ENCODE measurements around the gene TNFAIP3. TPM values are rescaled to one million over a fixed set of nuclear protein-coding genes. Genes with fewer than 3 reads are reported as not detected.

Gene TNFAIP3
- total RNA-seq, 4 donors from 2014 or later = 13.4 to 29.9 (median 26.2) TPM

DNA sequence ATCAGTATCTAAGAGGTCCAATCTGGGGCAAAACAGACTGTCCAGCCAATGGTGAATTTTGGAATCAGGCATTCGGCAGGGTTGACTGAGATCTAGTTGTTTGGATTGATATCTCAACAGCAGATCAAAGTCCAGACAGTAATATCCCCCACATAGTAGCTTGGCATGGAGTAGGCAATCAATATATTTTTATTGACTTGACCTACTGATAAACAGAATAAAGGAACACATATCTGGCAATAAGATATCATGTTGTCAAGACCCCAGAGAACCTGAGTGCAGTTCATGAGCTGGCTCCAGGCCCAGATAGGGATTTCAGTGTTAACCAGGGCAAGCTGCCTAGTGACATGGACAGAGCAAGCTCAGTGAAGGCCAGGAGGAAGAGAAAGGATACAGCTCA lies 34.4 kb downstream of the TNFAIP3 start:
- H3K4me3 ChIP-seq (ENCODE audit: low read depth, poor library complexity, severe bottlenecking) = no peak overlapping the region
- 84 to 89% methylated on average over 1 of the region's 1 CpG for WGBS, 2 donors
- TF ChIP-seq, protein P1, sequence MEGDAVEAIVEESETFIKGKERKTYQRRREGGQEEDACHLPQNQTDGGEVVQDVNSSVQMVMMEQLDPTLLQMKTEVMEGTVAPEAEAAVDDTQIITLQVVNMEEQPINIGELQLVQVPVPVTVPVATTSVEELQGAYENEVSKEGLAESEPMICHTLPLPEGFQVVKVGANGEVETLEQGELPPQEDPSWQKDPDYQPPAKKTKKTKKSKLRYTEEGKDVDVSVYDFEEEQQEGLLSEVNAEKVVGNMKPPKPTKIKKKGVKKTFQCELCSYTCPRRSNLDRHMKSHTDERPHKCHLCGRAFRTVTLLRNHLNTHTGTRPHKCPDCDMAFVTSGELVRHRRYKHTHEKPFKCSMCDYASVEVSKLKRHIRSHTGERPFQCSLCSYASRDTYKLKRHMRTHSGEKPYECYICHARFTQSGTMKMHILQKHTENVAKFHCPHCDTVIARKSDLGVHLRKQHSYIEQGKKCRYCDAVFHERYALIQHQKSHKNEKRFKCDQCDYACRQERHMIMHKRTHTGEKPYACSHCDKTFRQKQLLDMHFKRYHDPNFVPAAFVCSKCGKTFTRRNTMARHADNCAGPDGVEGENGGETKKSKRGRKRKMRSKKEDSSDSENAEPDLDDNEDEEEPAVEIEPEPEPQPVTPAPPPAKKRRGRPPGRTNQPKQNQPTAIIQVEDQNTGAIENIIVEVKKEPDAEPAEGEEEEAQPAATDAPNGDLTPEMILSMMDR (IDR thresholded peaks at IDR 0.05) = no peak
- no peak for TF ChIP-seq POLR2A (IDR thresholded peaks at IDR 0.05)
- intact Hi-C loops (cut with DNase I; ENCODE audit: low total_unique reads) = no loop called here
- no peak for DNase-seq (ENCODE audit: low spot score in 2 of 2)

DNA sequence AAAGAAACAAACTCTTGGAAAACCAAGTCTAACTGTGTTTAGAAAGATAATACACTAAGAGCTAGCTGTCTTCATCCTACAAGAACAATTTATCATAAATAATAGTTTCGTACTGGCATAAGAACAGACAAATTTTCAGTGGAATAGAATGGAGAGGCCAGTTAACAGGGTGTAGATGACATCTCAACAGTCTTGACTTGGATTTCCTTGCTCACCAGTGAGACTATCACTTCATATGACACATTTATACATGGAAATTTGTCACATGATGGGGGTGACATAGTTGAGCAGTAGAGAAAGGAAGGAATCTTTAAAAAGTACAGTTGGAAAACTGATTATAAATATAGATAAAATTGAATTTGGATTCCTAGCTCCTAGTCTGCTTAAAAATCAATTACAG lies 35.6 kb downstream of the TNFAIP3 start:
- no peak for DNase-seq (ENCODE audit: low spot score in 2 of 2)
- WGBS, 2 donors = 95 to 96% methylated on average over 1 of the region's 1 CpG
- TF ChIP-seq POLR2A (IDR thresholded peaks at IDR 0.05) = no peak
- TF ChIP-seq, protein P1 (IDR thresholded peaks at IDR 0.05) = no peak
- no peak overlapping the region for H3K4me3 ChIP-seq (ENCODE audit: low read depth, poor library complexity, severe bottlenecking)
- intact Hi-C loops (cut with DNase I; ENCODE audit: low total_unique reads) = no loop called here

DNA sequence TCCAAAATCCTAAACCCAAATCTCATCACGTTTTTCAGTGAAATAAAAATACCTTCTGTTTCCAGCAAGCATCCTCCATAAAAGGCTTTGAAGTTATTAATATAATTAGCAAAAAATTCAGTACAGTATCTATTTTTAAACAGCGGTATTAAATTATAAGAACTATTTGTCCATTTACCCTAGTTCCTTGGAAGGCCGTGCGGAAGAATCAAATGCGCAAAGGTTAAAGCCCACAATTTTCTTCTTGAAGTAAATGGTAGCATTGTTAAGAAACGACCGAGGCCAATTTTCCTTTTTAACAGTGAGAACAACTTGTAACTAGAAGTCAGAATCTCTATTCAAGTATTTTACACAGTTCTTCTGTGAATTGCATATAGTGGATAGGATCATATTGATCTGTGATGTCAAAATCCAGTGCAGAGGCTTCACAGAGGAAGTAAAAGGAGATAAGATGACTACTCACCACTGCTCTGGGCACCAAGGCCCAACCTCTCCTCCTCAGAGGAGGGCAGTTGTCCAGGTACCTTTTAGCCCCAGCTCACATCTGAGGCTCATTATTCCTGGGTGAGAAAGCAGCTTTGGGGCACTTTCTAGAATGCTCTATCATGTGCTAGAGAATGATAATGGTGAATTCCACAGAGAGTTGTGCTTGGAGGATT lies 36.3 kb downstream of the TNFAIP3 start:
- WGBS, 2 donors = 77 to 93% methylated on average over 7 of the region's 7 CpGs
- intact Hi-C loops (cut with DNase I; ENCODE audit: low total_unique reads) = no loop called here
- DNase-seq (ENCODE audit: low spot score in 2 of 2) = no peak
- H3K4me3 ChIP-seq (ENCODE audit: low read depth, poor library complexity, severe bottlenecking) = no peak overlapping the region
- no peak for TF ChIP-seq POLR2A (IDR thresholded peaks at IDR 0.05)
- TF ChIP-seq, protein P1 (IDR thresholded peaks at IDR 0.05) = no peak

DNA sequence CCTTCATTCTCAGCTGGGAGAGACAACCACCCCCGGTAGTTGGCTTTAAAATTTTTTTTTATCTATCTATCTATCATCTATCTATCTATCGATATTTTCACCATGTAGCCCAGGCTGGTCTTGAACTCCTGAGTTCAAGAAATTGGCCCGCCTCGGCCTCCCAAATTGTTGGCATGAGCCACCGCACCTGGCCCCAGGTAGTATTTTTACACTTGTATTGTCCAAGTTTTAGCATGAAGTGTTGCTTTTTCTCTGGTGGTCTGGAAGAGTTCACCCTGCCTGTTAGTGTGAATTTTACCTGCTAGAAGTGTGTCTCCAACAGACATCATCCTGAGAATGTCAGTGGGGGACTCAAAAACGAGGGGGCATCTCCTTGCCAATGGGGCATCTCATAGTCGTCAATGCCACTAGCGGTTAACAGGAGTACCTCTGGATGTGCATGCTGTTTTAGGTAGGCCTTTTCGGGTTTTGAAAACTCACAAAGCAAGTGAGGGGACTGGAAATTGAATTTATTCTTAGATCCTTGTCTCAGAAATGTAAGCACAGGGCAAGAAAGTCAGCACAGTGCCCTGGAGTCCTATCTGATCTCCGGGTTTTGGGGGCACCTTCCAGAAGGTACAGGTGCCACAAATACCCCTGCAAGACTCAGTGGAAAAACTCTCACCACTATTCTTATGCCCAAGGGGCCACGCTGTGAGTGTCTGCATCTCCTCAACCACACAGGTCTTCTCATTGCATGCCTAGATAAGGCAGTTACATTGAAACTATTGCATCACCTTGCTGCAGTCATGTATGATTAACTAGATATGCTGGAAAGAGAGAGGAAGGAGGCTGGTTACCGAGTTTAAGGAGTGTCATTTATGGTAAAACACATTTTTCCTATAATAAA lies 37.1 kb downstream of the TNFAIP3 start:
- DNase-seq (ENCODE audit: low spot score in 2 of 2) = no peak
- TF ChIP-seq, protein P1 (IDR thresholded peaks at IDR 0.05) = no peak
- no peak for TF ChIP-seq POLR2A (IDR thresholded peaks at IDR 0.05)
- WGBS, 2 donors = 89% methylated on average over 12 of the region's 12 CpGs
- intact Hi-C loops (cut with DNase I; ENCODE audit: low total_unique reads) = no loop called here
- no peak overlapping the region for H3K4me3 ChIP-seq (ENCODE audit: low read depth, poor library complexity, severe bottlenecking)

DNA sequence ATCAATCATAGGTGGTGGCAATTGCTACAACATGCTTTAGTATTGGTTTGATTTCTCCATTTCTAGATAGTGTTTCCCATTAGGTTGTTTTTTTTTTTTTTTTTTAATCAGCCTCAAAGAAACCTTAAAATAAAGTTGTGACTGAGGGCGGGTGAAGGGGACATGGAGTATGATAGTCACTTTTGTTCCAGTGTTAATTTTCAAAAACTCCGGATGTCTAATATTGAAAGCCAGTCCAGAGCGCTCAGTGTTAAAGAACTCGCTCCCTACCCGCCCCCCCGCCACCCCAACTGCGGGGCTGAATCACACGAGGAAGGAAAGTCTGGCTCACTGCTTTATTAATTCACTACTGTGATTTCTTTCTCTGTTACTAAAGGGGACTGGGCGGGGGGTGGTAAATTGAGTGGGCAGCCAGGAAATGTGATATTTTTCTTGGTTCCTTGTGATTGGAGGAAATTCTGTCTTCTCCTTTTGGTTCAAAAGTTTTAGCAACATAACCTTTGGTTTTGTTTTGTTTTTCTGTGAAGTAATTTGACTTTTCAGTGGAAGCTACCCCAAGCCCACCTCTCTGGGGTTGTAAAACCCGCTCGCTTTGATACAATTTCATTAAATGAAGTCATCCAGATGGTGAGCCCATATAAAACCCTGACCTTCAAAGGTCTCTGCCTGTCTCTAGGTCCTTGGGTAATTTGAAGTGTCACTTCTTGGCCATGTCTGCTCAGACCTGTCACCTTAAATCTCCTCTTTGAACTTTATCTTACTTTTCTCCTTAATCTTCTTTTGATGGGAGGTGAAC lies 38.0 kb downstream of the TNFAIP3 start:
- intact Hi-C loops (cut with DNase I; ENCODE audit: low total_unique reads) = no loop called here
- DNase-seq (ENCODE audit: low spot score in 2 of 2) = peak in 1 of 2 donors; percentile 23
- TF ChIP-seq POLR2A (IDR thresholded peaks at IDR 0.05) = no peak
- TF ChIP-seq, protein P1 (IDR thresholded peaks at IDR 0.05) = no peak
- 49 to 62% methylated on average over 11 of the region's 11 CpGs for WGBS, 2 donors
- H3K4me3 ChIP-seq (ENCODE audit: low read depth, poor library complexity, severe bottlenecking) = no peak overlapping the region

Measured in lower leg skin (tissue), 4 donors.